HG02852 (cell line): ENCODE data around the gene GIPC2.
"Not testable (repeated sequence)": the region's sequence is repeated elsewhere in the genome, so short reads cannot be mapped to it uniquely, and the experiment has no call there.

ENCODE experiments used
- ATAC-seq: cut with Tn5 transposase; IDR thresholded peaks from one replicate; pipeline ENCODE4 v1.9.1; 2021; ENCODE audit warnings: mild to moderate bottlenecking, moderate library complexity; ENCODE audit not compliant: unreplicated experiment

The GIPC2 gene

GRCh38 chr1:78064886-78065285, 19.1 kb downstream of the GIPC2 start:
- not testable (repeated sequence) for ATAC-seq

- ATAC-seq = no peak
These were observed 23.0 kb downstream of the GIPC2 start for GRCh38 chr1:78068681-78069283.

DNA sequence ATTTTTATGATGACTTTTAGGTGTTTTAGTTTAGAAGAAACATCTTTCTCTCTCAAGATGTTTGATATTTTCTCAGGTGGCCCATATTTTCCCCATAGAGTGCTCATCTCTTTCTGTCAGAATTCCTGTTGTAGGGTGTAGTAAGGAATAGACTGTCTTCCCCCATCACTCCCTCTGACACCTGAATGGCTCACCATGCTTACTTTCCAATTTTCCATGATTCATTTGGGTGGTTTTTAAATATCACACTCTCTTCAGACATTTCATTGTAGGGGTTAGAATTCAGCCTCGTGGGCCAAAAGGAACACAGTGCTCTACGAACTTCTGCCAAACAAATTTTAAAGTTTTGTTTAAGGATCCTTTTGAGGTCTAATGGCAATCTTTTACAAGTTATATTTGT, 24.0 kb downstream of the GIPC2 start:
- no peak for ATAC-seq

DNA sequence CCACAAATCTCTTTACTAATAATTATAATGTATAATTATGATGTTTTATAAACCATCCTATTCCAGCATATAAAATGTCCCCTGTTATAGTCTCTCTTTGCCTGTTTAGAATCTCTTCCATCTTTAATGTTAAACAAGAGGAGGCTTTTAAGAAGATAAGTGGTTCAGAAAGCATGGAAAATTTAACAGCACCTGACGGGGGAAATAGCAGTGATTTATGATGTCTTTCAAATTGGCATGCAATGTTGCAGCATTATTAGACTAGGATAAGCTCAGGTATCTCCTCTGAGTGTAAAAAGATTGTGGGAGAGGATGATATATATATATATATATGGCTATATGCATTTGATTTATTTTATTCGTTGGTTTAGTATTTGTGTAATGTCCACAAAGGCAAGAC, 24.4 kb downstream of the GIPC2 start:
- no peak for ATAC-seq

- ATAC-seq = peak; percentile 80
These were observed 25.0 kb downstream of the GIPC2 start for GRCh38 chr1:78070758-78071157.

GRCh38 chr1:78071696-78072095, 25.9 kb downstream of the GIPC2 start:
- no peak for ATAC-seq

GRCh38 chr1:78072216-78072615, 26.4 kb downstream of the GIPC2 start:
- no peak for ATAC-seq

DNA sequence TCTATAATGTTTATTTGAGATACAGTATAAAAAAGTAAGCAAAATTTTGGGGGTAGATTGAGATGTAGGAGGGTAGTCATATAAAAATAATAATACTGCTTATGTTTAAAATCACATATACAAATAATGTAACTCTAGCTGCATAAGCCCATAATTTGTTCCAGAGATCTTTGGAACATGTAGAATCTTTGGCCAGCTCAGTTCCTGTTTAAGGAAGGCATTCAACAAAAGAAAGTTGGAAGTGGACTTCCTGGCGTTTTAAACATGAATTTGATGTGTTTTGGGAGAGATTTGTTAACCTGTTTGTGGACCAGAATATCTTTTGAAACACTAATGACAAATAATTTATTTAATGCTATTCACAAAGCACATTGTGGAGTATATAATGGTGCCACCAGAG, 27.7 kb downstream of the GIPC2 start:
- ATAC-seq = no peak

DNA sequence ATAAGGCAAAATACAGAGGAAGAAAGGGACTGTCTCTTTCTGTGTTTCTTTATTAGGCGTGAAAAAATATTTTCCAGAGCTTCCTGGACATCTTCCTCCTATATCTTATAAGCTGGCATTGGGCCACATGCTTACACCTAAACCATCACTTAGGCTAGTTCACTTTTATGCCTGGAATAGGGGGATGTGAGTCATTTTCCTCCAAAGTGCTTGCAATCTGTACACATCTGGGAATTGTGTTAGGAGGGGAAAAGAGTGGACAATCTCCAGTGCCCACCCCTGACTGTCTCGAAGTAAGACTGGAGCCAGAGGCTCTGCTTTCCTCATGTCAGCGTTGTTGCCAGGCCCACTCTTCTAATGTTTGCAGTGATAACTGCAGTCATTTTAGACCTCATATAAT, 29.9 kb downstream of the GIPC2 start:
- ATAC-seq = no peak

DNA sequence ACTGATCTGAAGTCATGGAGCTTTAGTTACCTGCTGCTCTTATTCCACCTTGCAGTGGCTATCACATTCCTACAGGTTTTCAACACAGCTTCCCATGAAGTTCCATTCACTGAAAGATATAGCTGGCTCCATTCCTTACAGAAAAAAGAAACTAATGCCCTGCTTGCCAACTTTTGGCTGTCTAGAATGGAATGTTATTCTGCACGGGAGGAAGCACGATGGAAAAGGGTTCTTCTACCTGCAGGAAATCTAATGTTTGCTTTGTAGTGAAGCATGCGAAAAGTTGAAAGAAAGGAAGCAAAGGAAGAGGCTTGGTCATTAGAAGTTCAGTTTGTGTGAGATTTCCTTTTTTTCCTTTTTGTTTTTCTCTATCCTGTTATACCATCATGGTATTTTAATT, 32.6 kb downstream of the GIPC2 start:
- ATAC-seq = no peak

DNA sequence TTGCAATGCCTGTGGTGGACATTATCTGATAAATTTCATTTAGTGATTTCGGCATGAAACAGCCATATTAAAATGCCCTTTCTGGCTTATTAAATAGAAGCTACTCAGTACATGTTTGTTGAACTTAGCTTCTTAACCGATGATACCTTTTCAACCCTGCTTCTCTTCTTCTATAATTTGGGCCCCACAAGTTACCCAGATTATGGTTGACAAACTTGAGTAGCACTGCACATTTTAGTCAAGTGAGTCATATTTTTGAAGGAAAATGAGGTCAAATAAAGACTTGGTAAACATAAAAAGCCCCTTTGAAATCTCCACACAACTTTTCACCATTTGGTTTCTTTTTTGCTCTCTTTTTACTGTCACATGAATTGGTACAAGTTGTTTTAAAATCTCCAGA, 33.8 kb downstream of the GIPC2 start:
- no peak for ATAC-seq

DNA sequence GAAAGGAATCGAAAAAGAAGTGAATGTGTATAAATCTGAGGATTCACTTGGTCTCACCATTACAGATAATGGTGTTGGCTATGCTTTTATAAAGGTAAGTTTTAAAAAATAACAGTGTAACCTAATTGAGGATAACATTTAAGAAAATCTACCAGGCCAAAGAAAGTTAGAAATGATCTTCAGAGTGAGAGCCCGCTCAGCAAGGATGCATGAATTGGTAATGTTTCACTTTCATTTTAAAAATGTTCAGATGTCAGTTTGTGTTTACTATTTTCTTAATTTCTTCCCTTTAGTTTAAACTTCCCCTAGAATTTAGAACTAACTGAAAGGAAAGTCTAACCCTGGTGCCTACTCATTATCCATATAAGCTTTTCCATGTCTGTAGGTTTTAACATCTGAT, 35.0 kb downstream of the GIPC2 start:
- ATAC-seq = no peak

DNA sequence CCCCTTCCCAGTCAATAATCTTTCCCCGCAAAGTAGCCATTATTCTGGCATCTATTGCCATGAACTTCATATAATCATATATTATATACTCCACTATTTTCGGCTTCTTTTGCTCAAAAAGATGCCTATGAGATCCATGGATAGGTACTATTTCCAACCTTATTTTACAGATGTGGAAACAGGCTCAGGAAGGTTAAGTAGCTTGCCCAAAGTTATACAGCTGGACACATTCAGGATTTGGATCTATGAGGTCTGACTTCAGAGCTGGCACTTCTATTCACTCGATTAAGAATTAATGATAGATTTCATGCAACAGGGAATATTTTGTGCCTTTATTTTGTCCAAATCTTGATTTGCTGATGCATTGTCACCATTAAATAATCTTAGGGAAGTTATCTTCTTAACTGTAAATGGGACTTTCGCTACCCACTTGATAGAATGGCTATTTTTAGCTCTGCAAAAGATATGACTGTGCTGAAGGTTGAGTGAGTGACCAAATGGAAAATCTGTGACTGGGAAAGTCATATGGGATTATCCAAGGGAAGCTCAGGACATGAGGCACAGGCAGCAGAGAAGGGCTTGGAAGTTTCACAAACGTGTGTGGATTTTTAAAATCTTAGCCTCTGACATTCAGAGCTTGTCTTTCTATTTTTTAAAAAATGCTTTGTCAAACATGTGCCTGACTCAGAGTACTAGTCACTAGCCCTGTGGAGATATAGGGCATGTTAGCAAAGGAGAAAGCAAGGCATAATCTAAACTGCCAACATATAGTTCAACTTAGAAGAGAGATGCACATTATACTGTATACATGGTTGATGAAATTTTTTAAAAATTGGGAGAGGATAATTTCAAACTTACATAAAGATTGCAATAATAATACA, 36.5 kb downstream of the GIPC2 start:
- ATAC-seq = no peak

DNA sequence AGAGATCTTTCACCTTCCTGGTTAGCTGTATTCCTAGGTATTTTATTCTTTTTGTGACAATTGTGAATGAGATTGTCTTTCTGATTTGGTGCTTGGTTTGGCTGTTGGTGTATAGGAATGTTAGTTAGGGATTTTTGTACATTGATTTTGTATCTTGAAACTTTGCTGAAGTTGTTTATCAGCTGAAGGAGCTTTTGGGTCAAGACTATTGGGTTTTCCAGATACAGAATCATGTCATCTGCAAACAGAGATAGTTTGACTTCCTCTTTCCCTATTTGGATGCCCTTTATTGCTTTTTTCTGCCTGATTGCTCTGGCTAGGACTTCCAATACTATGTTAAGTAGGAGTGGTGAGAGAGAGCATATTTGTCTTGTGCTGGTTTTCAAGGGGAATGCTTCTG, 38.9 kb downstream of the GIPC2 start:
- not testable (repeated sequence) for ATAC-seq

DNA sequence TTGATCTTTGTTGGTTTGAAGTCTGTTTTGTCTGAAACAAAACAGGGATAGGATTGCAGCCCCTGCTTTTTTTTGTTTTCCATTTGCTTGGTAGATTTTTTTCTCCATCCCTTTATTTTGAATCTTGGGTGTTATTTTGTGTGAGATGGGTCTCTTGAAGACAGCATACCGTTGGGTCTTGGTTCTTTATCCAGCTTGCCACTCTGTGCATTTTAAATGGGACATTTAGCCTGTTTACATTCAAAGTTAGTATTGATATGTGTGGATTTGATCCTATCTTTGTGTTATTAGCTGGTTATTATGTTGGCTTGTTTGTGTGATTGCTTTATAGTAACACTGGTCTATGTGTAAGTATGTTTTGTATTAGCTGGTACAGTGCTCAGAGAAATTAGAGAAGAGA, 40.9 kb downstream of the GIPC2 start:
- no peak for ATAC-seq

GRCh38 chr1:78088015-78088414, 42.2 kb downstream of the GIPC2 start:
- peak; percentile 71 for ATAC-seq

DNA sequence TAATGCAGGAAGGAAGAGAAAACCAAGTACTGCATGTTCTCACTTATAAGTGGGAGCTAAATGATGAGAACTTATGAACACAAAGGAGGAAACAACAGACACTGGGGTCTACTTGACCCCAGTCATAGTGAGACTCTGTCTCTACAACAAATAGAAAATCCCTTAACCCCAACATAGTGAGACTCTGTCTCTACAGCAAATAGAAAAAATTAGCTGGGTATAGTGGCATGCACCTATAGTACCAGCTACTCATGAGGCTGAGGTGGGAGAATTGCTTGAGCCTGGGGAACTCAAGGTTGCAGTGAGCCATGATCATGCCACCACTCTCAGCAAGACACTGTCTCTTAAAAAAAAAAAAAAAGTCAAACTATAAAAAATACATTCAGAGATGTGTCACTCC, 42.7 kb downstream of the GIPC2 start:
- ATAC-seq = peak; percentile 43

GRCh38 chr1:78089010-78089409, 43.2 kb downstream of the GIPC2 start:
- no peak for ATAC-seq

DNA sequence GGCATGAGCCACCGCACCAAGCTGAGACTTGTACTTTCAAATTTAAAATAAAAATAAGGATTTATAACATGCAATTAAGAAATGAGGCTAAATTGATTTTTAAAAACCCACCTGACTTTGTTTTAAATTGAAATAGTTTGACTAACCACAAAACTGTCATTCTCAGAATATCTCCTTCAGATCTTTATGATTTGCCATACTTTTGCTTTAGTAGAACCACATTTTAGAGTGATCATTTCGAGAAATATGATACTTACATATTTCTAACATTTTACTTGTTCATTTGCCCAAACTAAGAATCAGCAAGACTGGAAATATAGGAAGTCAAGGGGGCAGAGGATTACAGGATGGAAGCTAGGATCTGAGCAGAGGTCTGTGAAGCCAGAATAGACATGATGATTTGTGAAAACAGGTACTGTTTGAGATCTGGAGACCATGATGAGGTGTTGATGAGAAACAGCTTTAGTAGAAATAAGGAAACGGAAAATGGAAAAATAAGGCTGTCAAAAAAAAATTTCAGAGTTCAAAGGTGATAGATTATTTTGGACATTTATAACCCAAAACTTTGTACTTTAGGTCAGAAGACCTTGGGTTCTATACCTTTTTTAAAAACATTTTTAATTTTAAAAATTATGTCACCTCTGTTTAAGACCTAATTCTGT, 44.8 kb downstream of the GIPC2 start:
- no peak for ATAC-seq

DNA sequence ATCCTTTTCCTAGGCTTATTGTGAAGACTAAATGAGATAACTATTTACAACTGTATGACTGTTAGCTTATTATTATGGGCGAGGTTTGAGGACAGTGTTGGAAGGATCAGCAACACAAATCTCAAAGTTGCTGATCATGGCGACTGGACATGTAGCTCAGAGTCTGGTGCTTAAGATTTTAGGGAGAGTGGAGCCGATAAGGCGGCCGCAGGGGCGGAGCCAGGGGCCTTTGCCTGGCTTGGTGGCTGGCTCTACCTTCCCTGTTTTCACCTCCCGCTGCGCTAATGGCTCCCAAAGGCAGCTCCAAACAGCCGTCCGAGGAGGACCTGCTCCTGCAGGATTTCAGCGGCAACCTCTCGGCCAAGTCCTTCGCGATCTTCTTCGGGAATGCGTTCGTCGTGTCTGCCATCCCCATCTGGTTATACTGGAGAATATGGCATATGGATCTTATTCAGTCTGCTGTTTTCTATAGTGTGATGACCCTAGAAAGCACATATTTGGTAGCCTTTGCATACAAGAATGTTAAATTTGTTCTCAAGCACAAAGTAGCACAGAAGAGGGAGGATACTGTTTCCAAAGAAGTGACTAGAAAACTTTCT, 45.5 kb downstream of the GIPC2 start:
- ATAC-seq = no peak

DNA sequence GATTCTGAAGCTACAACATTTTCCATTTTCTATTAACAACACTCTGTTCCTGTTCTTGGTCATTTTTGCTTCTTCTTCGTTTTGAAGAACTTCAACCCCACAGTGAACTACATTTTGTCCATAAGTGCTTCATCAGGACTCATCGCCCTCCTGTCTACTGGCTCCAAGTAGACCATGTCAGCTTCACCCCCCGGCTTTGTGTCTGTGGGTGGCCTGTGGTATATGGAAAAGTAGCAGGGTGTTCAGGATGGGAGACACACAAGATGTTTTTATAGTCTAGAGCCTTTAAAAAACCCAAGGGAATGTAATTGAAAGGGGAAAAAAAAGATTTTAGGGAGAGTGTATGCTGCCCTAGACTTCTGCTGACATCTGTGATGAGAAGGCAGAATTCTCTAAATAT, 46.1 kb downstream of the GIPC2 start:
- no peak for ATAC-seq

DNA sequence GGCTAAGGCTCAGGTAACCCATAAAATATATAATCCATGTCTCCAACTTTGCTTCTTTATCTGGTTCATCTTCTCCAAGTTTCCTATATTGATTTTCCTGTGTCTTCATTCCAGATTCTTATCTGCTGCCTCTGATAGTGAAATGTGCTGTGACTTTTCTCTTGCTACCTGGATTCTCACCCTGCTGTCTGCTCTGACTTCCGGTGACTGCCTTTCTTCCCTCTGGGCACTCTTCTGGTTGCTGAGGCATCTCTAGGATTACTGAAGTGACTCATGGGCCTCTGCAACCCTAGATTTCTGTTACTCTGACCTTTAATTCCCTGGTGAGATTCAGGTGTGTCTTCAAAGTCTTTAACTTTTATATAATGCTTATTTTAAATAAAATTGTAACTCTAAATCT, 46.9 kb downstream of the GIPC2 start:
- no peak for ATAC-seq
